ENCODE results near the gene TCF4. TPM values are rescaled to one million over a fixed set of nuclear protein-coding genes. Genes with fewer than 3 reads are reported as not detected.

TCF4 gene
- total RNA-seq, 4 donors from 2014 or later = 114 to 190 (median 132) TPM

- TF ChIP-seq POLR2A (IDR thresholded peaks at IDR 0.05) (no peak), CTCF (IDR thresholded peaks at IDR 0.05) (no peak)
- 64 to 67% methylated on average over 6 of the region's 6 CpGs for WGBS, 2 donors
Observed at GRCh38 chr18:55420665-55421307, 167.2 kb downstream of the TCF4 start.

GRCh38 chr18:55419947-55420664 is 167.9 kb downstream of the TCF4 start:
- Histone ChIP-seq H3K27me3 (no peaks in the 10 kb centered on the region), H3K27ac (peak overlapping the region; percentile 61 to 76 (median 69))
- intact Hi-C loops (cut with DNase I) = loop anchor here (10.0 kb wide), 1 partner anchor 365 kb away; no protein-coding TSS in a partner anchor

More at GRCh38 chr18:55420665-55421307, 167.2 kb downstream of the TCF4 start:
- intact Hi-C loops (cut with DNase I) = no loop called here
- Histone ChIP-seq H3K36me3 (no peaks in the 10 kb centered on the region), H3K27me3 (no peaks in the 10 kb centered on the region), H3K4me1 (no peaks in the 10 kb centered on the region), H3K27ac (peak overlapping the region; percentile 61 to 76 (median 69)), H3K4me3 (replicated peaks in 1 of 3) (no peak overlapping the region), H3K9me3 (no peaks in the 10 kb centered on the region)
- DNase-seq = no peak

GRCh38 chr18:55419132-55419946 is 168.7 kb downstream of the TCF4 start:
- Histone ChIP-seq H3K27ac (peak overlapping the region; percentile 8 to 76 (median 69)), H3K27me3 (no peaks in the 10 kb centered on the region), H3K4me3 (replicated peaks in 1 of 3) (no peak overlapping the region), H3K36me3 (no peaks in the 10 kb centered on the region), H3K4me1 (no peaks in the 10 kb centered on the region), H3K9me3 (no peaks in the 10 kb centered on the region)
- no peak for DNase-seq
- intact Hi-C loops (cut with DNase I) = loop anchor here (10.0 kb wide), 1 partner anchor 365 kb away; no protein-coding TSS in a partner anchor
- 82 to 83% methylated on average over 5 of the region's 5 CpGs for WGBS, 2 donors
- TF ChIP-seq CTCF (IDR thresholded peaks at IDR 0.05) (no peak), POLR2A (IDR thresholded peaks at IDR 0.05) (no peak)

More at GRCh38 chr18:55419947-55420664, 167.9 kb downstream of the TCF4 start:
- H3K36me3 ChIP-seq = no peaks in the 10 kb centered on the region
- H3K4me3 ChIP-seq (replicated peaks in 1 of 3) = peak overlapping the region in 1 of 3 donors; percentile 7
- TF ChIP-seq POLR2A (IDR thresholded peaks at IDR 0.05) (no peak), CTCF (IDR thresholded peaks at IDR 0.05) (no peak)
- no peak for DNase-seq
- H3K9me3 ChIP-seq = no peaks in the 10 kb centered on the region
- whole genome bisulfite sequencing, 2 donors = 49 to 51% methylated on average over 7 of the region's 7 CpGs
- no peaks in the 10 kb centered on the region for H3K4me1 ChIP-seq

GRCh38 chr18:55418439-55418838 is 169.6 kb downstream of the TCF4 start:
- Histone ChIP-seq H3K9me3 (no peaks in the 10 kb centered on the region), H3K4me1 (no peaks in the 10 kb centered on the region), H3K36me3 (no peaks in the 10 kb centered on the region), H3K27ac (peak overlapping the region in 1 of 3 donors; percentile 25), H3K4me3 (replicated peaks in 1 of 3) (no peak overlapping the region), H3K27me3 (no peaks in the 10 kb centered on the region)
- no peak for DNase-seq
- intact Hi-C loops (cut with DNase I) = loop anchor here (10.0 kb wide), 1 partner anchor 366 kb away; no protein-coding TSS in a partner anchor
- TF ChIP-seq CTCF (IDR thresholded peaks at IDR 0.05) = no peak
- TF ChIP-seq POLR2A (IDR thresholded peaks at IDR 0.05) = no peak
